Measurements from ENCODE around the gene DPYSL4.
A peak's percentile ranks its signal among the peaks of the same experiment; 100 is the strongest.

DPYSL4 gene

DNA sequence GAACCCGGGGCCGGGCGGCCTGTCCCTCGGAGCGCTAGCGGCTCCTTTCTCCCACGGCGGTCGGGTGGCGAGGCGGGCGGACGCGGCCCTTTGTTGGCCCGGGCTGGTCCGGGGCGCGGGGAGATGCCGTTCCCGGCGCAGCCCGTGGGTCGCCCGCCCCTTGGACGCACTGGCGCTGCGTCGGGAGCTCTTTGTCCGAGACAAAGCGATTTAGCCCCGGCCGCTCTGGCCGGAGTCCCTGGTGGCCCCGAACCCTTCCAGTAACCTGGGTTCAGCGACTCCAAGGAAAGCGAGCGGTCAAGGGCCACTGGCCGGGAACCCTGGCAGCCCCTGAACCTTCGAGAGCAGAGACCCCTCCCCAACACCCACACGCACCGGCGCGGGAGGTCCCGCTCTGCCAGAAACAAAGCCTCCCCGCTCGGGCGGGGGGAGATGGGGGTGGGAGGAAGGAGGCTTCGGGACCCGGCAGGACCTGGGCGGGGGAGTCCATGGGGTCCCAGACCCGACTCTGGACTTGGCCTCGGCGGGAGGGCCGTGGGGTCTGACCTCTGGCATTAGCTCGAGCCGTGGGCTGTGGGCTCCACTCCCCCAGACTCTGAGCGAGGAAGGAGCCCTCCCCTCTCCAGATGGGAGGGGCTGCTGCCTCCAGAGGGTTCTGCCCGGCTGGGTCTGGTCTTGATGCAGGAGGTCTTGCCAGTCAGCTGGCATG lies 836 bp downstream of the DPYSL4 start:
- no peak overlapping the region for H3K27ac Mint-ChIP-seq
- no peaks in the 10 kb centered on the region for H3K9me3 Mint-ChIP-seq
- H3K4me3 Mint-ChIP-seq = peak overlapping the region; percentile 46
- peaks cover 43% of the 10 kb centered on the region for H3K27me3 Mint-ChIP-seq (ENCODE audit: low read depth)
- peaks cover 11% of the 10 kb centered on the region for H3K4me1 Mint-ChIP-seq (ENCODE audit: low read depth)
- H3K36me3 Mint-ChIP-seq (ENCODE audit: low read depth) = peaks cover 7% of the 10 kb centered on the region

GRCh38 chr10:132188331-132188730 lies 1.6 kb downstream of the DPYSL4 start:
- peak overlapping the region; percentile 46 for H3K4me3 Mint-ChIP-seq
- peaks cover 39% of the 10 kb centered on the region for H3K27me3 Mint-ChIP-seq (ENCODE audit: low read depth)
- peaks cover 11% of the 10 kb centered on the region for H3K4me1 Mint-ChIP-seq (ENCODE audit: low read depth)
- H3K36me3 Mint-ChIP-seq (ENCODE audit: low read depth) = peaks cover 7% of the 10 kb centered on the region
- H3K27ac Mint-ChIP-seq = no peak overlapping the region
- no peaks in the 10 kb centered on the region for H3K9me3 Mint-ChIP-seq

DNA sequence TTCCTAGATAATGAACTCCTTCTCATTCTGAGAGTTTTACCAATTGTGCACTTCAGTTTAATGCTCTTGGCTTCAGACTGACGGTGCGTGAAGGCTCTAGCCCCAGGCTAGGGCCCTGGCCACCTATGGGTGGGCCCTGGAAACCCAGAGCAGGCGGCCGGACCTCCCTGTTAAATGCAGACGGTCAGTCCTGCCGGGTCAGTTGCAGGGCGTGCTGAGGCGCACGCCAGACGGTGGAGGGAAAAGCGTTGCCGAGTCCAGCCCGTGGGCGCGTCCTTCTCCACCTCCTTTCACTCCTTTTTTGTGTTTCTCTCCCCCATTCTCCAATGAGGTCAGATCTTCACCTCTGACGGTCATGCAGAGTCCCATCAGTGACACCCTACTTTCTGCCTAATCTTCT lies 2.3 kb downstream of the DPYSL4 start:
- Mint-ChIP-seq H3K27ac (no peak overlapping the region), H3K4me3 (peak overlapping the region; percentile 46), H3K4me1 (ENCODE audit: low read depth) (peaks cover 11% of the 10 kb centered on the region), H3K36me3 (ENCODE audit: low read depth) (peaks cover 7% of the 10 kb centered on the region), H3K27me3 (ENCODE audit: low read depth) (peaks cover 32% of the 10 kb centered on the region), H3K9me3 (no peaks in the 10 kb centered on the region)

DNA sequence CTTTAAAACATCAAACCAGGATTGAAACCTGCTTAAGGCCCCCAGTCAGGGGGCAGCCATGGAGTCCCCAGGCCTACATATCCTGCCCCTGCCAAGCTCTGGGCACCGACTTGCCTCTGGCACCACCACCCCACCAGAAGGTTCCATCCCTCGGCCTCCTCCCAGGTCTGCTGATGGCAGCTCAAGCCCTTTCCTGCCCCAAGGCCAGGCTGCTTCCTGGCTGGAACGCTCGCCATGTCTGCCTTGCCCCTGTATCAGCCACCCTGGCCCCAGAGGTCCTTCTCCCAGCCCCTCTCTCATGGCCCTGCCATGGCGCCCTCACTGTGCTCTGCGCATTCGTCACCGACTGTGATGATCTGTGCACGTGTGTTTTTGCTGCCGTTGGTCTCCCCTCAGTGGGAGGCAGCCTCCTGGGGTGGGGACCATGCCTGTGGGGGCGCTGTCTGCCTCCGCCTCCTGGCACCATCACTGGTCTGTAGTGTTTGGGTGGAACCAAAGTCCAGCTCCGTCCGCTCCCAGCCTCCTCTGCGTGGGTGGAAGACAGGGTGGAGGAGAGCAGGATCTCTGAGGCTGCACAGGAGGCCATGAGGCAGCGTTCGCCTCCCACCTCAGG lies 3.2 kb downstream of the DPYSL4 start:
- H3K27me3 Mint-ChIP-seq (ENCODE audit: low read depth) = peaks cover 26% of the 10 kb centered on the region
- peaks cover 7% of the 10 kb centered on the region for H3K36me3 Mint-ChIP-seq (ENCODE audit: low read depth)
- H3K27ac Mint-ChIP-seq = no peak overlapping the region
- peaks cover 8% of the 10 kb centered on the region for H3K4me1 Mint-ChIP-seq (ENCODE audit: low read depth)
- no peak overlapping the region for H3K4me3 Mint-ChIP-seq
- H3K9me3 Mint-ChIP-seq = no peaks in the 10 kb centered on the region

GRCh38 chr10:132192076-132192975 lies 5.6 kb downstream of the DPYSL4 start:
- peaks cover 8% of the 10 kb centered on the region for H3K4me1 Mint-ChIP-seq (ENCODE audit: low read depth)
- H3K27me3 Mint-ChIP-seq (ENCODE audit: low read depth) = peaks cover 23% of the 10 kb centered on the region
- no peak overlapping the region for H3K27ac Mint-ChIP-seq
- H3K9me3 Mint-ChIP-seq = no peaks in the 10 kb centered on the region
- no peak overlapping the region for H3K4me3 Mint-ChIP-seq
- peaks cover 7% of the 10 kb centered on the region for H3K36me3 Mint-ChIP-seq (ENCODE audit: low read depth)

DNA sequence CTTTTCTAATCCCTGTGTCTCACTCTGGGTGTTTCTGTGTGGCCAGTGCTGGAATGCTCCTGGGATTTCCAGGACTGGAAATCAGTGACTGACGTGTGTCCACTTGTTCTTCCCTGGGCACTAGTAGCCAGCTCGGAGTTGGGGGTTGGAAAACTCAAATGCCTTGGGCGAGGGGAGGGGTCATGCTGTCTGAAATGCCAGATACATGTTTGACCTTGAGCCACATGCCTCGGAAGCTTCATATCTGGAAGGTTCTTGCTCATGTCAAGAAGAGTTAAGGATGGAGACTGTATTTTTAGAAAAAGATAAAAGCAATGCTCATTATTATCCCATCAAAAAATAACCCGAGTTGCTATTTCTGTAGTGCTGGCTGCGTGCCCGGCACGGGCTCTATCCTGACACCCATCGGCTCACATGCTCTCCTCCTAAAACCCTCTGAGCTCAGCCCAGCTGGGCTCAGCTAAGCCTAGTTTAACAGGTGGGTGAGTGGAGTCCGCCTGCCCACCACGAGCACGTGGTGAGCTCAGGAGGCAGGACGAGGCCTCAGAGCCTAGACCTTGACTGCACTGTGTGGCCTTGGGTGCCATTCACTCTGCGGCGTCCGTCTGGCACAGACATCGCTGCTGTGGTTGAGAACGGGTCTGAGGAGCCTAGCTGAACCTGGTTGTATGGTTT lies 6.4 kb downstream of the DPYSL4 start:
- Mint-ChIP-seq H3K4me1 (ENCODE audit: low read depth) (peaks cover 5% of the 10 kb centered on the region), H3K9me3 (no peaks in the 10 kb centered on the region), H3K27me3 (ENCODE audit: low read depth) (peaks cover 20% of the 10 kb centered on the region), H3K36me3 (ENCODE audit: low read depth) (peaks cover 7% of the 10 kb centered on the region), H3K27ac (no peak overlapping the region), H3K4me3 (no peak overlapping the region)

DNA sequence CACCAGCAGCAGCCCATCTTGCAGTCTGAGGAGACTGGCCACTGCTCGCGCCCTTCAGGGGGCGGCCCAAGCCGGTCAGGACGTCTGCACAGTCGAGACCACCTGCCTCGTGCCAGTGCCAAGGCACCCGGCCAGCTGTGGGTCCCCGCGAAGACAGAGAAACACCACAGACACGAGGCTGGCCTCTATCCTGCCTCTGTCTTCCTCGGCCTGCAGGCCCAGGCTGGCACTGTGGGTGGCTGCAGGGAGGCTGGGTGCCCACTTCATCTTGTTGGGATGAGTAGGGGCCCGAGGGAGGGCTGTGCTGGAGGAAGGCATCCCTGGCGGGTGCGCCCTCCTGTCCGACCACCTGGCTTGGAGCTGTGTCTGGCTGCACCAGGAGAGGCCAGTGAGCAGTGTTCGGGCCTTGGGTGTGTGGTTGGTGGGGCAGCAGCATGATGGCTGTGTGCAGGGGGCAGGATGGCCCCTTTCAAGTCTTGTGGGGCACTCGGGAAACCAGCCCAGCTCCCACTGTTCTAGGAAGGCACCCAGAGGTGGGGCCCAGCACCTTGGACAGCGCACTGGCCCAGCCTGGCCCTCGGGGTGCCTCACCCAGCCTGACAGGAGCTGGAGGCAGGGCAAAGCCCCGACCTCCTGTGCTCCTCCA lies 7.3 kb downstream of the DPYSL4 start:
- Mint-ChIP-seq H3K4me1 (ENCODE audit: low read depth) (peaks cover 3% of the 10 kb centered on the region), H3K4me3 (no peak overlapping the region), H3K27me3 (ENCODE audit: low read depth) (peaks cover 10% of the 10 kb centered on the region), H3K27ac (no peak overlapping the region), H3K36me3 (ENCODE audit: low read depth) (peaks cover 7% of the 10 kb centered on the region), H3K9me3 (no peaks in the 10 kb centered on the region)

DNA sequence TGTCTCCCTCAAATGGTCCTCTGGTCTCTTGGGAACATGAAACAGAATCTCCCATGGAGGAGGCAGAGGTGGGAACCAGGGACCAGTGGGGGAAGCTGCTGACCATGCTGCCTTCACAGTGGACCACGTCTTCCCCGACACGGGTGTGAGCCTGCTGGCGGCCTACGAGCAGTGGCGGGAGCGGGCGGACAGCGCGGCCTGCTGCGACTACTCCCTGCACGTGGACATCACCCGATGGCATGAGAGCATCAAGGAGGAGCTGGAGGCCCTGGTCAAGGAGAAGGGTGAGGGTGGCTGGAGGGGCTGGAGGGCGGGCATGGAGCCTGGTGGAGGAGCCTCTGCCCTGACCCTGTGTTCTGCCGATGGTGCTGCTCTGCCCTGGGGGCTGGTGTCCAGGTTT lies 8.0 kb downstream of the DPYSL4 start:
- no peak overlapping the region for H3K4me3 Mint-ChIP-seq
- peaks cover 5% of the 10 kb centered on the region for H3K36me3 Mint-ChIP-seq (ENCODE audit: low read depth)
- no peak overlapping the region for H3K27ac Mint-ChIP-seq
- H3K4me1 Mint-ChIP-seq (ENCODE audit: low read depth) = no peaks in the 10 kb centered on the region
- no peaks in the 10 kb centered on the region for H3K9me3 Mint-ChIP-seq
- peaks cover 4% of the 10 kb centered on the region for H3K27me3 Mint-ChIP-seq (ENCODE audit: low read depth)

- no peaks in the 10 kb centered on the region for H3K4me1 Mint-ChIP-seq (ENCODE audit: low read depth)
- no peaks in the 10 kb centered on the region for H3K9me3 Mint-ChIP-seq
- H3K36me3 Mint-ChIP-seq (ENCODE audit: low read depth) = peaks cover 4% of the 10 kb centered on the region
- H3K4me3 Mint-ChIP-seq = no peak overlapping the region
- H3K27ac Mint-ChIP-seq = no peak overlapping the region
- no peaks in the 10 kb centered on the region for H3K27me3 Mint-ChIP-seq (ENCODE audit: low read depth)
Measured at GRCh38 chr10:132195366-132196075, 8.8 kb downstream of the DPYSL4 start.

DNA sequence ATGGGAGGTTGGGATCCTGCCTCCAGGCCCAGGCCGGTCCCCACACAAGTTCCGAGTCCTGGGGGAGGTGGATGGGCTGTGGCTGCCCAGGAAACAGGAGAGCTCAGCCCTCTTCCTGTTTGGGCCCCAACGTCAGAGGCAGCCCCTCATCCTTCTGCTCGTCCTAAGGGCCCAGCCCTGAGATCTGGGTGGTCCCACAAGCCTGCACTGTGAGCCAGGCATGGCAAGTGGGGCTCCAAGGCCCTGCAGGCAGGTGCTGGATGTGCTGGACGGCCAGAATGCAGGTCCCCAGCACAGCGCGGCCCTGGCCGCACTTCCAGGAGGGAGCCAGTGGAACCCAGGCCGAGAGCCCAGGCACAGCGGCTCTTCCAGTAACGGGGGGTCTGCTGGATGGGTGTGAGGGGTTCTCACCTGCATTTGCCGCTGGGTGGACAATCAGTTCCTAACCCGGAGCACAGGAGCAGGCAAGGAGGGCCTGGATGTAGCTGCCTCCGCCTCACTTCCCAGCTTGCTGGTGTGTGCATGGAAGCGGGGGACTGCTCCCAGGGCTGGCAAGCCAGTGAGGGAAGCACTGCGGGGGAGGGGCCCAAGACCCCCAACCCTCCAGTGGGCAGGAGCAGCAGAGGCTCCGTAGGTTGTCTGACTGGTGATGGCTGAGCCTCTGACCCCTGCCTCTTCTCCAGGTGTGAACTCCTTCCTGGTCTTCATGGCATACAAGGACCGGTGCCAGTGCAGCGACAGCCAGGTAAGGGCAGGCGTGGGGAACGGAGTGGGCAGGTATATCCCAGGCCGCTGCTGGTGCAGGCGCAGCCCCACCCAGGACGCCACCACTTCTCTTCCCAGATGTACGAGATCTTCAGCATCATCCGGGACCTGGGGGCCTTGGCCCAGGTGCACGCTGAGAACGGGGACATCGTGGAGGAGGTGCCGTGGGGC lies 9.7 kb downstream of the DPYSL4 start:
- no peak overlapping the region for H3K4me3 Mint-ChIP-seq
- no peak overlapping the region for H3K27ac Mint-ChIP-seq
- no peaks in the 10 kb centered on the region for H3K36me3 Mint-ChIP-seq (ENCODE audit: low read depth)
- H3K9me3 Mint-ChIP-seq = no peaks in the 10 kb centered on the region
- no peaks in the 10 kb centered on the region for H3K27me3 Mint-ChIP-seq (ENCODE audit: low read depth)
- H3K4me1 Mint-ChIP-seq (ENCODE audit: low read depth) = no peaks in the 10 kb centered on the region

DNA sequence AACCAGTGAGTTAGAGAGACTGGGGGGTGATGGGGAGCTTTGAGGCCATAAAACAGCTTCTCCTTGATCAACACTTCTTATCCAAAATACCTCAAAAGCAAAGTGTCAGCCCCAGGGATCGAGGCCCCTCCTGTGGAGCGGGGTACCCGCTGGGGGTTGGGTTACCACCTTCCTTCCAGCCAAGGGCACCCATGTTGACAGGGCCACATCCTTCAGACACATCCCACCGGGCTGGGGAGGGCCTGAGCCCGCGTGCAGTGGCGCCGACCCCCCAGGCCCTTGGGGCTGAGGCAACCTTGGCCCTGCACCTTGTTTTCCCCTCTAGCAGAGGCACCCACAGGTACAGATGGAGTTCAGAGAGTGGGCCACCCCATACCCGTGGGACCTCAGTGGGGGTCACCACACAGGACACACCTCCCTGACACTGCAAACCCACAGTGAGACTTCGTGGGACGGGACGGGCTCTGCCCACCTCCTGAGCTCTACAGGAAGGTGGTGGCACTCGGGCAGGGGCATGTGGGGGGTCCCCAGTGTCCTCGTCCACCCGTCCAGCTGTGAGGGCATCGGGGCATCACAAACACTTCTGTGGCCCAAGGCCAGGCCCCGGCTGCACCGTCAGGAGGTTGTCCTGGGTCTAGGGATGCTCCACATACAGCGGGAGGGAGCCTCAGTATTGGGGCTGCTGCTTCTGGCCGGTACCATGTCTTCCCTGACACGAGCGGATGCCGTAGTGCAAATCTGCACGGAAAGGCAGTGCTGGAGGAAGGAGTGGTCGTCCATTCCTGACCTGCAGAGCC lies 10.7 kb downstream of the DPYSL4 start:
- Mint-ChIP-seq H3K4me1 (ENCODE audit: low read depth) (no peaks in the 10 kb centered on the region), H3K36me3 (ENCODE audit: low read depth) (no peaks in the 10 kb centered on the region), H3K27ac (no peak overlapping the region), H3K4me3 (no peak overlapping the region), H3K9me3 (no peaks in the 10 kb centered on the region), H3K27me3 (ENCODE audit: low read depth) (no peaks in the 10 kb centered on the region)

DNA sequence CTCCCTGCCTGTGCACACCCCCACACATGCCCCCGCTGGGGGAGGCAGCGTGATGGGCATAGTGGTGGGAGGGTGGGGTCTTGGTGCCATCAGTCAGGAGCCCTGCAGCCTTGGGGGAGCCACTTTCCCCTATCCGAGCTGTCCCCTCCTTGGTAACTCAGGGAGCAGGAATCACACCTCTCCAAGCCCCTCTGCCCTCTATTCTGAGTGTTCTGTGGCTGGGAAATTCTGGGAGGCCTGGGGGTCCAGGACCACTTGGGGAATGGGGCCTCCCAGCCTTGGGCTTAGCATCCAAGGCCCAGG lies 11.3 kb downstream of the DPYSL4 start:
- no peak overlapping the region for H3K27ac Mint-ChIP-seq
- no peaks in the 10 kb centered on the region for H3K36me3 Mint-ChIP-seq (ENCODE audit: low read depth)
- no peak overlapping the region for H3K4me3 Mint-ChIP-seq
- no peaks in the 10 kb centered on the region for H3K4me1 Mint-ChIP-seq (ENCODE audit: low read depth)
- no peaks in the 10 kb centered on the region for H3K9me3 Mint-ChIP-seq
- H3K27me3 Mint-ChIP-seq (ENCODE audit: low read depth) = no peaks in the 10 kb centered on the region
